ENCODE measurements around the gene NBDY. TPM values are rescaled to one million over a fixed set of nuclear protein-coding genes. Genes with fewer than 3 reads are reported as not detected.
"Not testable (repeated sequence)": the region's sequence is repeated elsewhere in the genome, so short reads cannot be mapped to it uniquely, and the experiment has no call there.

Gene NBDY
- total RNA-seq, 1 donor: 12.1 TPM

DNA sequence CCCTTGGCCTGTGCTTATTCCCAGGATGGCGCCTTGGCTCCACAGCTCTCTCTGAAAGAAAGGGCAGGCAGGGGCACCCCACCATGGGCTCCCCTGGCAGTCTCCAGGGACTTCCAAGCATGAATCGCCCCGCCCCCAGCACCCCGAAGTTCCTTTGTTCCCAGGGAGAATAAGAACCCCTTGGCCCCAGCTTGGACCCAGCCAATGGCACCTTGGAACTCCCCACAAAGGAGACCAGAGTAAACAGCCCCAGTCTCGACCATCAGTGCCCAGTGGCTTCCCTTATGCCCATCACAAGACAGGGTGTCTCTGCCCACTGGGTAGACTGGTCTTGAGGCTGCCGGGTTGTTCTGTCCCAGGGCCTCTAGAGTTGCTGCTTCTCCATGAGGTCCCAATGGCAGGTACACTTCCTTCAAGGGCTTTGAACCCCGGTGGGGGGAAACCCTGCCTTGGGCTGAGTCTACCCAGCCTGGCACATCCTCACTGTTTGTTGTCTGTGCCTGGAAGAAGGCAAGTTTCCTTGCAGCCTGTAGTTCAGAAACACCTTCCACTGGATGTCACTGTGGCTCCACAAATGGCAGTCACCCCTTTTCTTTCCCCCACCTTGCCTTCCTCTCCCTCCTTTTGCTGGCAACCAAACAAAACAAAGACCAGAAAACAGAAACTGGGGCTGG lies 30.8 kb downstream of the NBDY start:
- no peak overlapping the region for H3K4me3 ChIP-seq (ENCODE audit: low read depth, low read length)
- no peak for DNase-seq (ENCODE audit: low read depth)
- TF ChIP-seq, protein P1, sequence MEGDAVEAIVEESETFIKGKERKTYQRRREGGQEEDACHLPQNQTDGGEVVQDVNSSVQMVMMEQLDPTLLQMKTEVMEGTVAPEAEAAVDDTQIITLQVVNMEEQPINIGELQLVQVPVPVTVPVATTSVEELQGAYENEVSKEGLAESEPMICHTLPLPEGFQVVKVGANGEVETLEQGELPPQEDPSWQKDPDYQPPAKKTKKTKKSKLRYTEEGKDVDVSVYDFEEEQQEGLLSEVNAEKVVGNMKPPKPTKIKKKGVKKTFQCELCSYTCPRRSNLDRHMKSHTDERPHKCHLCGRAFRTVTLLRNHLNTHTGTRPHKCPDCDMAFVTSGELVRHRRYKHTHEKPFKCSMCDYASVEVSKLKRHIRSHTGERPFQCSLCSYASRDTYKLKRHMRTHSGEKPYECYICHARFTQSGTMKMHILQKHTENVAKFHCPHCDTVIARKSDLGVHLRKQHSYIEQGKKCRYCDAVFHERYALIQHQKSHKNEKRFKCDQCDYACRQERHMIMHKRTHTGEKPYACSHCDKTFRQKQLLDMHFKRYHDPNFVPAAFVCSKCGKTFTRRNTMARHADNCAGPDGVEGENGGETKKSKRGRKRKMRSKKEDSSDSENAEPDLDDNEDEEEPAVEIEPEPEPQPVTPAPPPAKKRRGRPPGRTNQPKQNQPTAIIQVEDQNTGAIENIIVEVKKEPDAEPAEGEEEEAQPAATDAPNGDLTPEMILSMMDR (IDR thresholded peaks at IDR 0.05; ENCODE audit: insufficient read depth, low read depth, low read length): no peak

- not testable (repeated sequence) for DNase-seq (ENCODE audit: low read depth)
Measured at GRCh38 chrX:56760410-56761124, 31.5 kb downstream of the NBDY start.

GRCh38 chrX:56761167-56761566 lies 32.1 kb downstream of the NBDY start:
- TF ChIP-seq, protein P1 (IDR thresholded peaks at IDR 0.05; ENCODE audit: insufficient read depth, low read depth, low read length): no peak
- no peak for DNase-seq (ENCODE audit: low read depth)
- H3K4me3 ChIP-seq (ENCODE audit: low read depth, low read length): no peak overlapping the region

More at GRCh38 chrX:56760410-56761124, 31.5 kb downstream of the NBDY start:
- H3K4me3 ChIP-seq (ENCODE audit: low read depth, low read length): not testable (repeated sequence)

DNA sequence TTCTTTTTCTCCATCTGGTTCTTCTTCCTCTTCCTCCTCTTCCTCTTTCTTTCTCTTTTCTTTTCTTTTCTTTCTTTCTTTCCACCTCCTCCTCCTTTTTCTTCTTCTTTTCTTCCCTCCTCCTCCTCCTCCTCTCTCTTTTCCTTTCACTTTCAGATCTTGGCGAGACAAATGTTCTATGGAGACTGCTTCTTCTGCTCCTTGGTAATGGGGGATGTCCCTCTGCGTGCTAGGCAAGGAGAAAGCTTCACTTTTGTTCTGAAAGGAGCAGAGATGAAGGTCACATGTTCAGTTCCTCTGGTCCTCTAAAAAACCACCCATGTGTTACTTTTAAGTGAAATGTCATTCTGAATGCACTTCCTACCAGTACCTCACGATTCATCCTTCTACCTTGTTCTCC lies 33.2 kb downstream of the NBDY start:
- H3K4me3 ChIP-seq (ENCODE audit: low read depth, low read length): no peak overlapping the region
- TF ChIP-seq, protein P1 (IDR thresholded peaks at IDR 0.05; ENCODE audit: insufficient read depth, low read depth, low read length): no peak
- DNase-seq (ENCODE audit: low read depth): no peak

DNA sequence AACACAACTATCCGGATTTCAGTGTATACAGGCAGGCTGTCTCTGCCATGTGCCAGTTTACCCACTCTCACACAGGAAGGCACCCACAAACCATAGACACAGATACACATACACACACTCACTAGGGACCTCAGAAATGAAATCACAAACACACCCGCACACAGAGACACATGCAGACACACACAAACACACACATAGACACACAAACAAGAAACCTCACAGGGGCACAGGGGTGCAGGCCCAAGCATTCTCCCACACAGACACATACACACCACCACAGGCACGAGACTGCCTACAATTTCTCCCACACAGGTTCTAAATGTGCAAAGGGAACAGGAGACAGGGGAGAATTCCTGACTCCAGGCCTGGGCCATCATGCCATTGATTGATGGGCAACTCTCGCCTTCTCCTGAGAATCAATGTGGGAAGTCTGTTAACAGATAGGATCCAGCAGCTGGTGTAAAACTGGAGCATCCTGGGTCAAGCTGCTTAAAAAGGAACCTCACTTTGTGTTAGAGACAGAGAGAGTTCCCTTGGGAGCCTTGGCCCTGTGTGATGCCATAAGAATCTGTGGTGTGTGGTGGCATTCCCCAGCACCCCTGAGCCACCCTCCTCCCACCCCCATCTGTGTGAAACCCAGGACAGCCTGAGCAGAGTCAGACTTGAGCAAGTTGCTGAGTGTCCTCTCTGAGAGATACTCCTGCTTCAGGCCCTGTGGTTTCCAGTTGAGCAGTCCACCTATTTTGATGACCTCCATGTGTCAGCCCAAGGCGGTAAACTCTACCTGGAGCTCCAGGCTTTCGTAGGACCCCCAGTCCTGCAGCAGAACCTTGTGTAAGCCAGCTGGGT lies 33.9 kb downstream of the NBDY start:
- DNase-seq (ENCODE audit: low read depth): no peak
- TF ChIP-seq, protein P1 (IDR thresholded peaks at IDR 0.05; ENCODE audit: insufficient read depth, low read depth, low read length): no peak
- no peak overlapping the region for H3K4me3 ChIP-seq (ENCODE audit: low read depth, low read length)

DNA sequence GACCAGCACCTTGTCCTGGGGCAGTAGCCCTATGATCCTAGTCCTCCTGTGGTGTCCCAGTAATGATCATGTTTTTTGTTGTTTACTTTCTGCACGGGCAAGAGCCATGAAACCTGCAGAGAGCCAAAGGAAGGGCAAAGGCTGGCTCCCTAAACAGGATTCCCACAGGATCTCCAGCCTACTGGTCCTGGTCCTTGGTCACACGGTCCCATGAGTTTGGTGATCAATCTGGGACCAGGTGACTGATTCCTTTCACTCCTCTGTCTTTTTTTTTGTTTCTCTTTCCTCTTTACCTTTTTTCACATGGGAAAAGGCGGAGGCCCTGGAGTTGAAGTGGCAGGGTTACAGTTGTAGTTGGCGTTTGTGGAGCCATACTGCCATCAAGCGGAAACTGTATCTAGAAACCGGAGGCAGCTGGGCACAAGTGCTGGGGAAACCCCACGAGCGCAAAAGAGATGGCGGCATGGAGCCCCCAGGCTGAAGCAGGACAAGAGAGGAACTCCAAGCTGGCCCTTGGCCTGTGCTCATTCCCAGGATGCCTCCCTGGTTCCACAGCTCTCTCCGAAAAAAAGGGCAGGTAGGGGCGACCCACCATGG lies 34.6 kb downstream of the NBDY start:
- TF ChIP-seq, protein P1 (IDR thresholded peaks at IDR 0.05; ENCODE audit: insufficient read depth, low read depth, low read length): peak; percentile 23
- DNase-seq (ENCODE audit: low read depth): peak; percentile 60
- H3K4me3 ChIP-seq (ENCODE audit: low read depth, low read length): peak overlapping the region; percentile 52
